DMS 273 (cell line): ENCODE measurements around the gene LRP8.

Source experiments
- DNase-seq: peaks from one replicate; lab custom pipeline; 2025; ENCODE audit not compliant: unreplicated experiment; lab: John Stamatoyannopoulos, UW

Gene LRP8

DNA sequence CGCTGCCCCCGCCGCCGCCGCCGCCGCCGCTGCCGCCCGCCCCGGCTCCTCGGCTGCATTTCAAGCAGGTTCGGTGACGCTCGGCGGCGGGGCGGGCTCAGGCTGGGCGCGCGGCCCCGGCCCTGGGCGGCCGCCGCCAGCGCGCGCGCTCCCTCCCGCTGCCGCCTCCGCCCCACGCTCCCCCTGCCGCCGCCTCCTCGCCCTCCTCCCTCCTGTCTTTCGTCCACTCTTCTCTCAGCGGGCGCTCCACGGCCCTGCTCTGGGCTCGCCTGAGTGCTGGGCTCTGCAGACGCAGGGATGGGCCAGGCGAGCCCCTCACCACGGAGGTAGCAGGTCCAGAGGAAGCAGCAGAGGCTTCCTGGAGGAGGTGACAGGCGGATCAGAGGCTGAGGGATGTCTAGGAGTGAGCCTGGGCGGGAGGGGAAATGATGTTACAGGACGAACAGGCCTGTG is at the start of gene LRP8:
LRP8 (minus strand) TSS at position 62 of the 453 bp plus-strand sequence. CDS start 158 bp downstream, outside the sequence.
- DNase-seq: peak; percentile 89

DNA sequence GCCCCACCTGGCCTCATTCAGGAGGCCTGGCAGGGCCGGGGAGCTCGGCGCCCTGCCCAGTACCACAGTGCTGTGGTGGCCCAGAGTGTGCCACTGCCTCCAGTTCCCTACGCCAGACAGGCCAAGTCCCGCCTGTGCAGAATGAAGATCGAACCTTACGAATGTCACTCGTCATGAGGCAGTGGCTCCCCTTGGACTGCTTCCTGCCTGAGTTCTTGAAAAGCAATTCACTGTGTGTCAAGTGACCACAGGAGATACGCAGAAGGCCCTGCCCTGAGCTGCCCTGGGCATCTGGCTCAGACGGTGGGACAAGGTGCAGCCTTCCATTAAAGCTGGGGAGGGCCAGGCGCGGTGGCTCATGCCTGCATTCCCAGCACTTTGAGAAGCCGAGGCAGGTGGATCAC is 49.6 kb upstream of the LRP8 start:
- DNase-seq: no peak

DNA sequence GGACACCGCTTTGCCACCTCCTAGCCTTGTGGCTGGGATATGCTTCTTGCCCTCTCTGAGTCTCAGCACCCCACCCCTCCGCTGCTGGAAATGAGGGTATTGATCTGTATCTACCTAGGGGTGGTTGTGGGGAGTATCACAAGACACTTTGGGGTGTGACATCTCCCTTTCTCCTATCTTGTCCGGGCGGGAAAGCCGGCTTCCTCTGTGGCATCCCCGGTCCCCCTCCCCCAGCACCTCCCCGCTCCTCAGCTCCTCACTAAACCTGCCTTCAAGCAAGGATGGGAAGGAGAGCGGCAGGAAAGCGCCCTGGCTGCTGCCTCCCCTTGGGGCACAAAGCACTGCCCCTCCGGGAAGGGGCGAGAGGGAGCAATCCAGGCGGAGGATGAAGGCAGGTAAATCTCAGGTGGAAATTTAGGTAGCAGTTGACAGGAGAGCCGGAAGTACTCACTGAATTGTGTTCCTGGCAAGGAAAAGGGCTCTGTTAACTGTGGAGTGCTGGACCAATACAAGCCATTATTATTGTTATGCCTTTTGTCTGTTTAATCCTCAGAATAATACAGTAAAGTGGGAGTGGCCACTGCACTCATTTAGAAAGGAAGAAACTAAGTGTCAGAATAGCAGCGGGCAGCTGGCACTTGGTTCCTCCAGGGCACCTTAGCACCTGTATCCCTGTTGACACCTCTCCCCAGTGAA is 49.0 kb upstream of the LRP8 start:
- no peak for DNase-seq

DNA sequence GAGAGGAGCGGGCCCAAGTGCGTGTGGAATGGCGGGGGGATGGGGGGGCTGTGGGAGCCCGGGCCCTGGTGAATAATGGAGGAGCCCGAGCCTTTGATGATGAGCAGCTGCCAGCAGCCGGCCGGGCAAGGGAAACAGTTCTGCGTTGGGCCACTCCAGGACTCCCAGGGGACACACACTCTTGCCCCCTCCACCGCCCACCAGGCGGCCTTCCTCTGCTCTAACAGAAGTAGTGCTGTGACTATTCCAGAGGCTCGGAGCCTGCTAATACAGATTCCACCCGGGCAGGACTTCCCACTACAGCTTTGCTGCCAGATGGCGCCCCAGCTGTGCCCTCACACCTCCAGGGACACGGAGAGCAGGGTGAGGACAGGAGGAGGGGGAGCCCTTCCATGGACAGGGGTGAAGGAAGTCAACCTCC is 48.2 kb upstream of the LRP8 start:
- DNase-seq: peak; percentile 97

DNA sequence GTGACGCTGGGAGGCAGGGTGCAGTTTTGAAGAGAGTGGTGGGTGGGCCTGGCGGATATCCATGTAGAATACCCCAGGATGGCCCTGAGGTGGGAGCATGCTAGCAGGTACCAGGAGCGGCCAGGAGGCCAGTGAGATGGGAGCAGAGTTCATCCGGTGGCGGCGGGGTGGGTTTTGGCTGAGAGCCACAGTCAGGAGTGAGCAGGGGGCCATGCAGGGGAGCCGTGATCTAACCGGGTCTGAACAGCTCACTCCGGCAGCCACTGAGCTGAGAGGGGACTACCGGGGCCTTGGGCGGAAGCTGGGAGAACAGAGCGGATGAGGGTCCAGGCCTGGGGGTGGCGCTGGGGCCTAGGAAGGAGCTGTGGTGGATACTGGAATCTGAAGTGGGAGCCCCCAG is 47.6 kb upstream of the LRP8 start:
- DNase-seq: peak; percentile 56

DNA sequence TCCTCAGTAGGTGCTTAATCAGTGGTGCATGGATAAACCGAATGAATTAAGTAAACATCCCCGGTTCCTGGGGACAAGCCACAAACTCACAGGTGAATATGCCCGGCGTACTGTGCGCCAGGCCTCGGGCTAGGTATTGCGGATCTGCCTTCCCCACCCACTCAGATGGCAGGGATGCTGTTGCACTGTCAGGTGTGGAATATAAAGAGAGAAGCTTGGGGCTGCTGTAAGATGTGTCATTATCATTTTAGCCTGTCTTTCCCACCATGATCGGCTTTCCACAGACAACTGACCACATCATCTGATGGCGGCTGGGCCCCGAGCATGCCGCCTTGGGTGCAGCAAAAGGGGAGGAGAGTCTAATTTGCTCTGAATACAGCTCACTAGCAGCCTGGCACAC is 45.4 kb upstream of the LRP8 start:
- no peak for DNase-seq

DNA sequence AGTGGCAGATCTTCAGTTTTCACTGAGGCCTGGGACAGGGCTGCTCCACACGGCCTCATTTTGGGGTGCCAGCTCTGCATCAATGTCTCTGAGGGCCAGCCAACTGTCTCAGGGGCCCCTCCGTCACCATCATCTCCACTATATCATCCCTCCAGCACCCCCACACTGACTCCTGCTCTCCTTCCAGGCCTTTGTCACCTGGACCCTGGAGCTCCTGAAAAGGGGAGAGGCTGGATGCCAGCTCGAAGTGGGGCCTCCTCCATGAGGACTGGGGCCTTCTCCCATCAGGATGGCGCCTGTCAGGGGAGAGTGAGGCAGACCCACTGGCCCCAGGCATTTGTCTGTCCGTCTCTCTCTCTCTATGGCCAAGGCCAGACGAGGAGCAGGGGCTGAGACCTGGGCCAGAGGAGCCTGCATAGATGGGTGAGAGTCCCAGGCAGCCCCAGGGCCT is 44.7 kb upstream of the LRP8 start:
- DNase-seq: no peak

DNA sequence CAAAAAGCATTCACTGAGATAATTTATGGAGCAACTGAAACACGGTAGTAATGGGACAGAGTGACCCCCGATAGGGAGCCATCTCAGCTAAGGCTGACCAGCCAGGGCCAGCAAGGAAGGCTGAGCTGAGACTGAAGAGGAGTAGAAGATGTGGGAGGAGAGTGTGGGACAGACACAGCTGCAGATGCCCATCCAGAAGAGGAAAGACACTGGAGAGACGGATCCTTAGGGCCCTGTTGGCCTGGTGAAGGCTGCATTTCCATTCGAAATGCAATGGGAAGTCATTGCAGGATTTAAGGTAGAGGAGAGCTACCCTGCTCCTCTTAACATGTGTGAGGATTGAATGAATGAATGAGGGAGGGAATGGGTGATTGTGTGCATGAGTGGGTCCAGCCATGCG is 44.0 kb upstream of the LRP8 start:
- DNase-seq: no peak

DNA sequence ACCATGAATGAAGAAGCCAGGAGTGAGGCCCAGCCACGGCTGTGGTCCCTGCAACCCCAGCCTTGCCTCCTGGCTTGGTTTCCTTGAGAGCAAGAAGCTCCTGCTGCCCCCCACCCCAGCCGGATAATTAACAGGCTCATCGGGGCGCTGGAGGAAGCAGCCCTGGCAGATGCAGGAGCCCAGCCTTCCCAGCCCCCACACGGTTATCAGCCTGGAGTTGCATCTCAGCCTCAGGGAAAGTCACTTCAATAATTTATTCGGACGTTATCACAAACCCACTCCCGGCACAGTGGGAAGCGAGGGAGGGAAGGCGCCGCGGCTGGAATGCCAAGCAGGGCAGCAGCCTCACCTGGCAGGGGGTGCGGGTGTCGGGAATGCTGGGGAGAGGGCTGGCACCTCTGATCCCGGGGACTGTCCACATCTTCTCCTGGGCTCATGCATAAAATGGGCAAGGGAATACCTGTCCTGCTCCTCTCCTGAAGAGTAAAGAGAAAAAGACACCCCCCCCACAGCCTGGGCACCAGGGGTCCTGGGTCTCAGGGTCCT is 43.3 kb upstream of the LRP8 start:
- DNase-seq: peak; percentile 65

DNA sequence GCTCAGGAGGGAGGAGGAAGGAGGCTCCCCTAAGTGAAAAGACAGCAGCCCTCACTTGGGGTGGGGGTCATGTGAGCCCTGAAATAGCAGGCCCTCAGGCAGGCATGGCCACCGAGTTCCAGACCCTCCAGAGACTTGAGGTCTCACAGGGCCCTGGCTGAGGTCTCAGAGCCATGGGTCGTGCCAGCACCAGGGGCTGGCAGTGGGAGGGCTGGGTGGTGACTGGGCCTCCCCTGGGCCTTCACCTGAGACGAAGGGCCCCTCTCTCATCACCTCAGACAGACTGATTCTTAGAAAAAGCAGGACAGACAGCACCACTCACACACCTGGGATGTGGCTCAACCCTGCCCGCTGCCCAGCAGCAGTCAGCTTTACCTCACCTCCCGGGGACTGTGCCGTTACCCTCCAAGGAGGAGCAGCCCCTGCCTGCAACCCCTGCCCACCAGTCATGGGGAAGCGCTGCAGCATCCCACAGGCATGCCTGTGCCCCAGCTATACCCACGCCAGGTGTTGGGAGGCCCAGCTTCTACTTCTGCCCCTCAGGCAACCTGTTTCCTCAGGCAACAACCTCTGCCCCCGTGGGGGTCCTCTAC is 42.6 kb upstream of the LRP8 start:
- no peak for DNase-seq

DNA sequence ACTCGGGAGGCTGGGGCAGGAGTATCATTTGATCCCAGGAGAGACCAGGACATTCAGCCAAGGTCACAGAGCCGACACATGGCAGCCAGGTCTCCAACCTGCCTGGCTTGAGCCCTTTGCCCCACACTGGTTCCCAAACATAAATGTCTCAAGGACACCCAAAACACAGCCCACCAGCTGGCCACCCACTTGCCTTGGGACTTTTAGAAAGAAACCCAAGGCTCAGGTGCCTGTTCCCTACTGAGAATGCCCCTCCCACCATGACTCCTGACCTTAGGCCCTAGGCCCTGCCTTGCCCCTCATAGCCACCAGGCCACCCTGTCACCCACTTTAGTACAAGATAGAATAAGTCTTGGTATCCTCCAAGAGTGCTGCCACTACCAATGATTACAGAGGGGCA is 41.9 kb upstream of the LRP8 start:
- DNase-seq: no peak

DNA sequence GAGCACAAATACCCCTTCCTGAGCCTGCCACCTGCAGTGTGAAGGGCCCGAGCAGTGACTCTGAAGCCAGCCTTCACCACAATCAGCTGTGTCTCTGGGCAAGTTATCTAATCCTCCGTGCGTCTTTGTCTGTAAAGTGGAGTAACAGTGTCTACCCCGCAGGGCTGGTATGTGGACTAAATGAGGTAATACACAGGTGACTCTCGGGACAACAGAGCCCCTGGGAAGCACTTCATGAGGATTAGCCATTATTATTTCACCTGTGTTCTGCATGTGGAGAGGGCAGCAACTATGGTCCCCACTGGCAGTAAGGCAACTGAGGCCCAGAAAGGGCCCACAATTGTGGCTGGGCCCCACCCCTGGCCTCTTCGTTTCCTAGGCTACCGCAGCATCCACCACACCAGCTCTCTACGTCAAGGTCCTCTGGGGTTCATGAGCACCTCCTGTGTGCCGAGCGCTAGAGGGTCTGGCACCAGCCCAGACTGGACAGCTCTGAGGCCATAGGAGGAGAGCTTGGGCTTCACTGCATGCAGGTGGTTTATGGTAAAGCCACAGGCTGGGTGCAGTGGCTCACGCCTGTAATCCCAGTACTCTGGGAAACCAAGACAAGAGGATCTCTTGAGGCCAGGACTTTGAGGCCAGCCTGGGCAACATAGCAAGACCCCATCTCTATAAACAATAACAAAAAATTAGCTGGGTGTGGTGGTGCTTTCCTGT is 41.3 kb upstream of the LRP8 start:
- DNase-seq: peak; percentile 58

DNA sequence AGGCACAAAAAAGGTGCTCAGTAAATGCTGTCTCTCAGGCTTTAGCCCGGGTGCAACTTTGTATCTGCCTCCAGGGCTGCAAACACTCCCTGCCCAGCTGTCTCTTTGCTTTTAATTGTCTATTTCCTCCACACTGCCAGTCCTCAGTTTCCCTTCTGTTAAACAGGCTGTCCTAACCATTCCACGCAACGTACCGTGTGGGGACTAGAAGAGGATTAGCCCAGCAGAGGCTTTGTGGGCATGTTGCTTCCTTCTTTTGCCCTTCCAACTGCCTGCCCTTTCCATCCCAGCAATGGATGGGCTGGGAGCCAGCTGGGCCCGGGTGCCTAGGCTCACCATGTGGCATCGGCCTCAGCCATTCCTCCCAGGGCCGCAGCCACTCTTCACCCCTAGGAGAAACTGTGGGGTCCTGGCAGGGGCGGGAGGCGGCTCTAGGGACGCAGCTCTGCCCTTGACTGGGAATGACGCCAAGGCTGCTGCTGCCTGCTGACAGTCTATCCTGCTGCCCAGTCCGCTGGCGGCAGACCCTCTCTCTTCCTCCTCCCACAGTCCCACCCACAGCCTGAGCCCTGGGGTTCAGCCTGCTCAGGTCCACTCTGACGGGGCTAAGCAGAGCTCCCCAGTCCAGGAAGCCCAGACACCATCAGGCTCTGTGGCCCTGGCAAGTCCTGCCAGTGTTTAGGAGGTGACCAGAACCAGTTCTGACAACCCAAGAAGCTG is 40.6 kb upstream of the LRP8 start:
- DNase-seq: peak; percentile 76

DNA sequence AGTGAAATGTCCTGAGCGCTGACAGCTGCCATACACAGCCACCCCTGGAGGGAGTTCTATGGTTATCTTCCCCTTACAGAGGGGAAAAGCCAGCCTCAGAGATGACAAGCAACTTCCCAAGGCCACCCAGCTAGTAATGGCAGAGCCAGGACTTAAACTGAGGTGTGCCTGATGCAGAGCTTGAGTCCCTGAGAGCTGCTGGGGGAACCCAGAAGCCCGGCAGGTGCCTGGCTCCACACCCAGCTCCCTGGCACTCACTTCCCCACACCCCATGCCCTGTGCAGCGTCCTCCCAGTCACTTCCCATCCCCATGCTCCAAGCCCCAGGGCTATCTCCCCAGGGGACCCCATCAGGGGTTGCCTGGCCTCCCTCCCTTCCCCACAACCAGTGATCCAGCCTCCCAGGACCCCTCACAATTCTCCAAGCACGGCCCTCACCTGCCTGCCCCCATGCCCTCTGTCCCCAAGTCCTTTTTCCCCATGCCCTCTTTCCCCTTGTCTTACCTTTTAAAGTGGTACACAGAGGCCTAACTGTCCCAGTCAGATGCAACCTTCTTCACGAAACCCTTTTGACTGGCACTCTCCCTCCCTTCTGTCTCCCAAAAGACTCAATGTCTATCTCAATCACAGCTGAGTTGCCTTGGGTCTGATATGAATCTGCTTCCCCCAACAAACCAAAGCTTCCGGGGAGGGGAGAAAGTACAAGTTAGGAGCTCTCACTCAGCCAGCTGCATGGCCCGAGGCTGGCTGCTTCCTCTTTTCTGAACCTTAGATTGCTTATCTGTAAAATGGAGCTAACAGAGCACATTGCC is 39.8 kb upstream of the LRP8 start:
- DNase-seq: no peak

DNA sequence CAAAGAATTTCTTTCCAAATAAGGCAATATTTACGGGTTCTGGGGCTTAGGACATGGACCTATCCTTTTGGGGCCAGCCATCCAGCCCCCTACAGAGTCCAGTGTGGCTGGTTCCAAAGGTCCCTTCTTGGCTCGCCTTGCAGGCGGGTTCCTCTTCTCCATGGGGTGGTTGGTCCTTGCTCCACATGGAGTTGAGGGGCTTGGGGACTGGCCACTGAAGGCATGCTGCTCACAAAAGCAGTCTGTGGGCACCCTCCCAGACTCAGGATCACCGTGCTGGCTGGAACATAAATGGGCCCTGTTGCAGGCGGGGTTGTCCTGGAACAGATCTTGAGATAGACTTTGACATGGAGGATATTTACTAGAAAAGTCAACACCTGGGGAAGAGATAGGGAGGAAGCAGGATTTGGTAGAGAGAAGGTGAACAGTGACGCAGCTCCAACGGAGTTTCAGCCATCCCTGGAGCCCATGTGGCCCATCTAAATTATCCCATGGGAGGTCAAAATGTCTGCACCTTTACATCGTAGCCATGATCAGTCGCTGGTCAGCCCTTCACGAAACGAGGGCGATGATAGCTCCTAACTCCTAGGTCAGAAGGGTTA is 39.1 kb upstream of the LRP8 start:
- no peak for DNase-seq

DNA sequence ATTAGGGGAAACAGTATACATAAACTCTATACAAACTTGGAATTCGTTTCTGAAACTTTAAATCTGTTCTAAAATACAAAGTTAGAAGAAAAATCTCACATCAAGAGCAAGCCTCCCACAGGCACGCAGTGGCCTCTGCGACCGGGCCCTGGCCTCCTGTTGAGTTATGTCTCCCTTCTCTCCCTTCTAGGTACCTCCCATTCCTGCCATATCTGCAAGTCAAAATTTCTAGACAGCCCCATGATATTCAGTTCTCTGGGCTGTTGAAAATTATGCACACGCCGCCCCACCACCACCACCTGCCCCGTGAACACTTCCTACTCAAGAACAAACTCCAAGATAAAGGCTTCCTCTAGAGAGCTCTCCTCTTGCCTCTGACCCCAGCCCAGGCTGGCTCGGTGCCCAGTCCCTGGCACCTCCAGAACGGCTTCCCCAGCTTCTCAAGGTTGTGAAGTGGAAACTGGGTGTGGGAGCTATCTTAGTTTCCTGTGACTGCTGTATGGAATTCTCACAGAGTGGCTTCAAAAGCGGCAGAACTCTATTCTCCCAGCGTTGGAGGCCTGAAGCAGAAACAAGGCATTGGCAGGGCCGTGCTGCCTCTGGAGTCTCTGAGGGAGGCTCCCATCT is 37.7 kb upstream of the LRP8 start:
- peak; percentile 34 for DNase-seq

DNA sequence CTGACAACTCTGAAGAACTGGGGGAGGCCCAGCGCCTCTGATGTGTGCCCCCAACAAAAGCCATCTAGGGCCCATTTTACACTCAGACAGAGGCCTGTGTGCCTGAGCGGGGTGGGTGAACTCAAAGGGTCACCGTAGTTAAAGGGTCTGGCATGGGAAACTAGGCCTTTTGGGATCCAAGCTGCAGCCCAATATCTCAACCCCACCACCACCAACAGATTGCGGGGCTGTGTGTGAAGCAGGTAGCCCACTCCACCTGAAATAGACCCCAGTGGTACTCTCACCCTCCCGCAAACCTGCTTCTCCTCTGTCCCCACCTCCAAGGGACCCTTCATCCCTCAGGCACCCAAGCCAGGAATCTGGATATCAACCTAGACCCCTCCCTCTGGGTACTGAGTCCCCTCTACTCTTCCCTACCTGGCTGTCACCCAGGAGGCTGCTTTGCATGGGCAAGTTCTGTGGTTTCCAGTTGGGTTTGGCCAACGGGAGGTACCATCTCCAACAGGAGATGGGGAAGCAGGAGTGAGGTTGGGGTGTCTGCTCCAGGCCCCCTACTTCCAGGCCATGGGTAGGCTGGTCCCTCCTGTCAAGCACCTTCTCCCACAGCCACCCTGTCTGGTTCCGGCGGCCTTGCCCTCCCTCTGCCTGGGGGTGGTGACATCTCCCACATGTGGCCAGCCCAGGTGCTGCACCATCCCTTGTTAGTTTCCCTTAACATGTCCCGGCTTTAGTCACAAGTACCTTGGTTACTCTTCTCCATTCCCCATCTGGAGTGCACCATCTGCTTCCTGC is 35.2 kb upstream of the LRP8 start:
- DNase-seq: peak; percentile 83

DNA sequence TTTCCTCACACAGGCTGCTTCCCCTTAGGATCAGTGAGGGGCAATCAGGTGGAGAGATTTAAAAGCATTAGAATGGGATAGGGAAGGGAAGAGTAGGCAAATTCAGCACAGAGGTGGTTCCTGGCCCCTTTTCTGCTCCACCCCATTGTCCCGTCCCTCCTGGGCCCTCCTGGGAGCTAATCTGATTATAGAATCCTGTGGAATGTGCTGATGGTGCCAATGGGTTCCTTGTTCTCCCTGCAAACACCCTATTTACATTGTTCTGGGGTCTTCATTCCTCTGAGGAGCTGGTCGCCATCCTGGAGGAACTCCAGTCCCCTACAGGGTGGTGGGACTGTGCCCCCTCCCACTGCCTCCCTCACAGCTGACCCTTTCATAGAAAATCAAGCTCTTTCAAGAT is 34.4 kb upstream of the LRP8 start:
- DNase-seq: no peak

DNA sequence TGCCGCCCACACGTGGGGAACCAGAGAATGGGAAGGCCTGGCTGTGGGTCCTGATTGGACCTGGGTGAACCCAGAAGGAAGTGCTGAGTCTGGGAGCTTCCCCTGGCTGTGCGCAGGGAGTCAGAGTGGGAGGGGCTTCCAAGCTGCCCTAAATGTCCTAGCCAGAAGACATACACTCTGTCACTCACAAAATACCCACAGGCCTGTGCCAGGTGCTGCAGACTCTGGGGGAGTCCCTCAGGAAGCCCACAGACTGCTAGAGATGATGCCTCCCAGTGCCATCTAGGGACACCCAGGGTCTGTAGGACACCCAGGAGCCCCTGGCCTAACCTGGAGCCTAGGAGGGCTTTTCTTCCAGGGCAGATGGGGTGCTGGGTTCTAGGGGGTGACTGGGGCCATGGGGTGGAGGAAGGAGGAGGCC is 33.7 kb upstream of the LRP8 start:
- no peak for DNase-seq
